ENCODE measurements around the gene JMJD1C. TPM values are rescaled to one million over a fixed set of nuclear protein-coding genes. Genes with fewer than 3 reads are reported as not detected.
A peak's percentile ranks its signal among the peaks of the same experiment; 100 is the strongest.

Gene JMJD1C
- total and polyA plus RNA-seq, 4 donors, result 21.9 to 108 (median 68.4) TPM

GRCh38 chr10:63221950-63222349 is 243.8 kb downstream of the JMJD1C start:
- H3K4me1 ChIP-seq (ENCODE audit: control insufficient read depth in 1 of 2, insufficient read depth in 2 of 2, low read length in 2 of 2), result peaks cover 0 to 3% of the 10 kb centered on the region in 2 donors
- H3K36me3 ChIP-seq (ENCODE audit: control insufficient read depth in 1 of 2, insufficient read depth in 2 of 2, low read length in 1 of 2), result no peaks in the 10 kb centered on the region
- DNase-seq (no peak), ATAC-seq (ENCODE audit: low FRiP score) (no peak)
- no peaks in the 10 kb centered on the region for H3K9me3 ChIP-seq (ENCODE audit: control insufficient read depth, low read length)
- intact Hi-C loops (cut with DNase I), result no loop called here
- 81 to 82% methylated on average over 4 of the region's 4 CpGs for WGBS, 2 donors
- H3K4me3 ChIP-seq (ENCODE audit: low read length in 2 of 2), result no peak overlapping the region
- H3K27ac ChIP-seq (ENCODE audit: low read depth in 1 of 2, low read length in 2 of 2), result no peak overlapping the region
- no peaks in the 10 kb centered on the region for H3K27me3 ChIP-seq (ENCODE audit: control insufficient read depth in 1 of 2, insufficient read depth in 2 of 2, low read length in 1 of 2)

- Histone ChIP-seq H3K27me3 (ENCODE audit: control insufficient read depth in 1 of 2, insufficient read depth in 2 of 2, low read length in 1 of 2) (no peaks in the 10 kb centered on the region), H3K4me1 (ENCODE audit: control insufficient read depth in 1 of 2, insufficient read depth in 2 of 2, low read length in 2 of 2) (peaks cover 0 to 3% of the 10 kb centered on the region in 2 donors), H3K9me3 (ENCODE audit: control insufficient read depth, low read length) (no peaks in the 10 kb centered on the region), H3K36me3 (ENCODE audit: control insufficient read depth in 1 of 2, insufficient read depth in 2 of 2, low read length in 1 of 2) (no peaks in the 10 kb centered on the region), H3K27ac (ENCODE audit: low read depth in 1 of 2, low read length in 2 of 2) (no peak overlapping the region), H3K4me3 (ENCODE audit: low read length in 2 of 2) (no peak overlapping the region)
- DNase-seq, result no peak
- ATAC-seq (ENCODE audit: low FRiP score), result no peak
- 87 to 88% methylated on average over 5 of the region's 5 CpGs for WGBS, 2 donors
- intact Hi-C loops (cut with DNase I), result loop anchor here (5.0 to 10.0 kb wide), 4 partner anchors 45 to 503 kb away; no protein-coding TSS in a partner anchor
Observed at GRCh38 chr10:63219749-63220148, 246.0 kb downstream of the JMJD1C start.

- no peaks in the 10 kb centered on the region for H3K4me1 ChIP-seq (ENCODE audit: control insufficient read depth in 1 of 2, insufficient read depth in 2 of 2, low read length in 2 of 2)
- H3K36me3 ChIP-seq (ENCODE audit: control insufficient read depth in 1 of 2, insufficient read depth in 2 of 2, low read length in 1 of 2), result peaks cover 0 to 2% of the 10 kb centered on the region in 2 donors
- ATAC-seq (ENCODE audit: low FRiP score) (peak; percentile 88), DNase-seq (no peak)
- 3 to 6% methylated on average over 3 of the region's 3 CpGs for WGBS, 2 donors
- intact Hi-C loops (cut with DNase I), result loop anchor here (5.0 to 10.0 kb wide), 4 partner anchors 48 to 505 kb away; no protein-coding TSS in a partner anchor
- H3K9me3 ChIP-seq (ENCODE audit: control insufficient read depth, low read length), result no peaks in the 10 kb centered on the region
- no peaks in the 10 kb centered on the region for H3K27me3 ChIP-seq (ENCODE audit: control insufficient read depth in 1 of 2, insufficient read depth in 2 of 2, low read length in 1 of 2)
- H3K4me3 ChIP-seq (ENCODE audit: low read length in 2 of 2), result no peak overlapping the region
- H3K27ac ChIP-seq (ENCODE audit: low read depth in 1 of 2, low read length in 2 of 2), result no peak overlapping the region
Observed at GRCh38 chr10:63217120-63217605, 248.6 kb downstream of the JMJD1C start.

DNA sequence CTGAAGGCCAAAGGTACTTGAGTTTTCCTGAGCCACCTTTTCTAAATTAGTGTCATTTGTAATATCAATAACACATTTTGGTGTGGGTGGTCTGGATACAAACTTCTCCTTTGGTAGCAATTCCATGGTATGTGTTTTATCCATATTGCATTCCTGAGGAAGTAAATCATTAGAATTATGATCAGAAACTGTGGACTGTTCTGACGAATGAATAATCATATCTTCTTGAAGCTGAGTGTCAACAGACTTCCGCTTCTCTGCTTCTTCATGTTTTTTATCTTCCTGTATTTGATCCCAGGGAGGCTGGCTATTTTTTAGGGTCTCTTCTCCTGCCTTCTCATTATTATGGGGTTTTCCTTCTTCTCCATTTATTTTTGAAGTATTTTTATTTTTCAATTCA is 251.2 kb downstream of the JMJD1C start:
- Histone ChIP-seq H3K4me3 (ENCODE audit: low read length in 2 of 2) (no peak overlapping the region), H3K36me3 (ENCODE audit: control insufficient read depth in 1 of 2, insufficient read depth in 2 of 2, low read length in 1 of 2) (peaks cover 0 to 2% of the 10 kb centered on the region in 2 donors), H3K27me3 (ENCODE audit: control insufficient read depth in 1 of 2, insufficient read depth in 2 of 2, low read length in 1 of 2) (no peaks in the 10 kb centered on the region), H3K27ac (ENCODE audit: low read depth in 1 of 2, low read length in 2 of 2) (no peak overlapping the region), H3K4me1 (ENCODE audit: control insufficient read depth in 1 of 2, insufficient read depth in 2 of 2, low read length in 2 of 2) (no peaks in the 10 kb centered on the region), H3K9me3 (ENCODE audit: control insufficient read depth, low read length) (no peaks in the 10 kb centered on the region)
- DNase-seq, result no peak
- WGBS, 2 donors, result 47 to 48% methylated on average over 2 of the region's 2 CpGs
- no peak for ATAC-seq (ENCODE audit: low FRiP score)
- intact Hi-C loops (cut with DNase I), result loop anchor here (5.0 to 10.0 kb wide), 4 partner anchors 50 to 508 kb away; no protein-coding TSS in a partner anchor

GRCh38 chr10:63213489-63213888 is 252.3 kb downstream of the JMJD1C start:
- intact Hi-C loops (cut with DNase I), result loop anchor here (5.0 to 10.0 kb wide), 4 partner anchors 51 to 509 kb away; no protein-coding TSS in a partner anchor
- ATAC-seq (ENCODE audit: low FRiP score), result no peak

DNA sequence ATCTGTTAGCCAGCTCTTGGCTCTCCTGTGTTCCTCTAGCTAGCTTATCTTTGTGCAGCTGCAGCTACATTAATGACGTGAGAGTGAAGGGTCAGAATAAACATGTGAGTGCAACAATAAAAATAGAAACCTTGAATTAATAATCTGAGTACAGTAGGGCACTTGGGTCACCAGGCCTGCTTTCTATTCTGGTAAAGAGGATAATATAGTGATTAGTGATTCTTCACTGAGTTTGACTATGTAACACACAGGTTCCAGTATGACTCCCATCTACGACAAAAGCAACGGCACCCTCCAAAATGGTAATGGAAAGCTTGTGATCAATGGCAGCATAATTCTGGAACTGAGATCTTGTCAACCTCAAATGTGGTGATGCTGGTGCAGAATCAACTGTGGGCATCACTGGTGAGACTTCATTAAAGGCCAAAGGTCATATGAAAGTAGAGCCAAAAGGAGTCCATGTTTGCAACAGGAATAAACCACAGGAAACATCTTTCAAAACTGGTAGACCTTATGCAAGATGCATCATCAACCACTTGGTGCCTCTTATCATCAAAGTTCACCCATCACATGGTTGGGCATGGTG is 255.1 kb downstream of the JMJD1C start:
- H3K4me1 ChIP-seq (ENCODE audit: control insufficient read depth in 1 of 2, insufficient read depth in 2 of 2, low read length in 2 of 2), result peaks cover 3 to 13% of the 10 kb centered on the region in 2 donors
- intact Hi-C loops (cut with DNase I), result loop anchor here (5.0 to 10.0 kb wide), 4 partner anchors 54 to 512 kb away; no protein-coding TSS in a partner anchor

More at GRCh38 chr10:63213489-63213888, 252.3 kb downstream of the JMJD1C start:
- Histone ChIP-seq H3K4me3 (ENCODE audit: low read length in 2 of 2) (no peak overlapping the region), H3K36me3 (ENCODE audit: control insufficient read depth in 1 of 2, insufficient read depth in 2 of 2, low read length in 1 of 2) (peaks cover 0 to 2% of the 10 kb centered on the region in 2 donors), H3K27me3 (ENCODE audit: control insufficient read depth in 1 of 2, insufficient read depth in 2 of 2, low read length in 1 of 2) (no peaks in the 10 kb centered on the region), H3K9me3 (ENCODE audit: control insufficient read depth, low read length) (no peaks in the 10 kb centered on the region), H3K4me1 (ENCODE audit: control insufficient read depth in 1 of 2, insufficient read depth in 2 of 2, low read length in 2 of 2) (peaks cover 0 to 3% of the 10 kb centered on the region in 2 donors), H3K27ac (ENCODE audit: low read depth in 1 of 2, low read length in 2 of 2) (no peak overlapping the region)
- DNase-seq, result no peak
- 74% methylated on average over 3 of the region's 3 CpGs for WGBS, 2 donors

GRCh38 chr10:63209705-63210104 is 256.1 kb downstream of the JMJD1C start:
- DNase-seq (no peak), ATAC-seq (ENCODE audit: low FRiP score) (no peak)
- H3K4me3 ChIP-seq (ENCODE audit: low read length in 2 of 2), result no peak overlapping the region
- 84% methylated on average over 2 of the region's 2 CpGs for WGBS, 2 donors
- peaks cover 3 to 14% of the 10 kb centered on the region in 2 donors for H3K4me1 ChIP-seq (ENCODE audit: control insufficient read depth in 1 of 2, insufficient read depth in 2 of 2, low read length in 2 of 2)
- H3K27me3 ChIP-seq (ENCODE audit: control insufficient read depth in 1 of 2, insufficient read depth in 2 of 2, low read length in 1 of 2), result no peaks in the 10 kb centered on the region
- intact Hi-C loops (cut with DNase I), result loop anchor here (5.0 to 10.0 kb wide), 5 partner anchors 55 to 513 kb away; no protein-coding TSS in a partner anchor
- H3K9me3 ChIP-seq (ENCODE audit: control insufficient read depth, low read length), result no peaks in the 10 kb centered on the region
- peaks cover 0 to 3% of the 10 kb centered on the region in 2 donors for H3K36me3 ChIP-seq (ENCODE audit: control insufficient read depth in 1 of 2, insufficient read depth in 2 of 2, low read length in 1 of 2)
- H3K27ac ChIP-seq (ENCODE audit: low read depth in 1 of 2, low read length in 2 of 2), result no peak overlapping the region

More for the DNA sequence above, 255.1 kb downstream of the JMJD1C start:
- ATAC-seq (ENCODE audit: low FRiP score) (no peak), DNase-seq (no peak)
- Histone ChIP-seq H3K36me3 (ENCODE audit: control insufficient read depth in 1 of 2, insufficient read depth in 2 of 2, low read length in 1 of 2) (peaks cover 0 to 3% of the 10 kb centered on the region in 2 donors), H3K4me3 (ENCODE audit: low read length in 2 of 2) (no peak overlapping the region), H3K27me3 (ENCODE audit: control insufficient read depth in 1 of 2, insufficient read depth in 2 of 2, low read length in 1 of 2) (no peaks in the 10 kb centered on the region), H3K27ac (ENCODE audit: low read depth in 1 of 2, low read length in 2 of 2) (no peak overlapping the region), H3K9me3 (ENCODE audit: control insufficient read depth, low read length) (no peaks in the 10 kb centered on the region)
- 60 to 62% methylated on average over 3 of the region's 3 CpGs for WGBS, 2 donors

- no peak overlapping the region for H3K27ac ChIP-seq (ENCODE audit: low read depth in 1 of 2, low read length in 2 of 2)
- peaks cover 3 to 14% of the 10 kb centered on the region in 2 donors for H3K4me1 ChIP-seq (ENCODE audit: control insufficient read depth in 1 of 2, insufficient read depth in 2 of 2, low read length in 2 of 2)
- intact Hi-C loops (cut with DNase I), result loop anchor here in 1 of 2 donors (10.0 kb wide), 1 partner anchor 306 kb away; no protein-coding TSS in a partner anchor
- no peak overlapping the region for H3K4me3 ChIP-seq (ENCODE audit: low read length in 2 of 2)
- H3K9me3 ChIP-seq (ENCODE audit: control insufficient read depth, low read length), result no peaks in the 10 kb centered on the region
- DNase-seq, result no peak
- H3K27me3 ChIP-seq (ENCODE audit: control insufficient read depth in 1 of 2, insufficient read depth in 2 of 2, low read length in 1 of 2), result no peaks in the 10 kb centered on the region
- 22 to 26% methylated on average over 2 of the region's 2 CpGs for WGBS, 2 donors
- H3K36me3 ChIP-seq (ENCODE audit: control insufficient read depth in 1 of 2, insufficient read depth in 2 of 2, low read length in 1 of 2), result peaks cover 0 to 3% of the 10 kb centered on the region in 2 donors
- ATAC-seq (ENCODE audit: low FRiP score), result no peak
Observed at GRCh38 chr10:63208986-63209385, 256.8 kb downstream of the JMJD1C start.
